Cardiac fibroblast (primary cell): Measurements from ENCODE around the gene NHS.

Source experiments
- DNase-seq, 2 donors: peaks; one replicate each; pipeline versions ENCODE4 v3.0.0 to v3.0.0-alpha.2; 2010; ENCODE audit warnings: low read depth in 2 of 2
- H3K4me3 ChIP-seq, 2 donors: replicated peaks in 1 of 2; 1 replicate in 1 of 2; 2 replicates in 1 of 2; pipeline ENCODE4 v1.5.1; 2011; ENCODE audit warnings: low read depth in 2 of 2, low read length in 2 of 2, mild to moderate bottlenecking in 2 of 2, moderate library complexity in 1 of 2
- TF ChIP-seq, protein P1 (sequence below): IDR thresholded peaks from one replicate; pipeline ENCODE4 v1.5.1; 2011; ENCODE audit warnings: low read depth, mild to moderate bottlenecking, low read length, inconsistent platforms

NHS gene

DNA sequence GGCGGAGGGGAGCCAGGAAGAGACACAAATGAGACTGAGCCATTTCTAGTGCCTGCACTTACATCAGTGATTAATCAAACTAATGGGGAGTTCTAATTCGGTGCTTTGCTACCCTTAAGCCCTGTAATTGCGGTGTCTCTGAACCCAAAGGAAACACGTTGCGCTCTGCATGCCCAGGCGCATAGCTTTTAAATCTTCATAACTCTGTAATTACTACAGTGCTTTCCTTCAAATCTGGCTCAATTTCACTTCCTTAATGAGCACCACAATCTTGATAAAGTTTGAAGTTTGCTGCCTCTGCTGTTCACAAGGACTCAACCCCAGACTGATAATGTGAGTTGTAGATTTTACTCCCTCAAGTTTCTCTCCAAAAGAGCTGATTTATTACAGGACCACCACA lies 5.7 kb upstream of the NHS start:
- DNase-seq: no peak
- TF ChIP-seq, protein P1, sequence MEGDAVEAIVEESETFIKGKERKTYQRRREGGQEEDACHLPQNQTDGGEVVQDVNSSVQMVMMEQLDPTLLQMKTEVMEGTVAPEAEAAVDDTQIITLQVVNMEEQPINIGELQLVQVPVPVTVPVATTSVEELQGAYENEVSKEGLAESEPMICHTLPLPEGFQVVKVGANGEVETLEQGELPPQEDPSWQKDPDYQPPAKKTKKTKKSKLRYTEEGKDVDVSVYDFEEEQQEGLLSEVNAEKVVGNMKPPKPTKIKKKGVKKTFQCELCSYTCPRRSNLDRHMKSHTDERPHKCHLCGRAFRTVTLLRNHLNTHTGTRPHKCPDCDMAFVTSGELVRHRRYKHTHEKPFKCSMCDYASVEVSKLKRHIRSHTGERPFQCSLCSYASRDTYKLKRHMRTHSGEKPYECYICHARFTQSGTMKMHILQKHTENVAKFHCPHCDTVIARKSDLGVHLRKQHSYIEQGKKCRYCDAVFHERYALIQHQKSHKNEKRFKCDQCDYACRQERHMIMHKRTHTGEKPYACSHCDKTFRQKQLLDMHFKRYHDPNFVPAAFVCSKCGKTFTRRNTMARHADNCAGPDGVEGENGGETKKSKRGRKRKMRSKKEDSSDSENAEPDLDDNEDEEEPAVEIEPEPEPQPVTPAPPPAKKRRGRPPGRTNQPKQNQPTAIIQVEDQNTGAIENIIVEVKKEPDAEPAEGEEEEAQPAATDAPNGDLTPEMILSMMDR: no peak
- no peak overlapping the region for H3K4me3 ChIP-seq

DNA sequence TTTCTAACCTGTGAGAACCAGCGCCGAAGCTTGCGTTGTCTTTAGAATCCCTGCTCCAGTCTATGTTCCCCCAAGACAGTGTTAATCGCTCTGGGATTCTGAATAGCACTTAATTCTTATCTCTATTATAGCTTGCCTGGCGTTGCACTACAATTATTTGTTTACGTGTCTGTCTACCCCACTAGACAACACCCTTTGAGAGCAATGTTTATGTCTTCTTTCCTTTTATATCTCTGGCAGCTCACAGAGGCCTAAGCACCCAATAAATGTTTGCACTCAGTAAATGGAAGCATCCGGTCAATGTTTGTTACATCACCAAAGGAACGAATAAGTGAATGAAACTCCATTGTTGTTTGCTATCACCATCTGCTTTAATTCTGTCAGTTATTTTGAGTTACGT lies 4.8 kb upstream of the NHS start:
- no peak overlapping the region for H3K4me3 ChIP-seq

DNA sequence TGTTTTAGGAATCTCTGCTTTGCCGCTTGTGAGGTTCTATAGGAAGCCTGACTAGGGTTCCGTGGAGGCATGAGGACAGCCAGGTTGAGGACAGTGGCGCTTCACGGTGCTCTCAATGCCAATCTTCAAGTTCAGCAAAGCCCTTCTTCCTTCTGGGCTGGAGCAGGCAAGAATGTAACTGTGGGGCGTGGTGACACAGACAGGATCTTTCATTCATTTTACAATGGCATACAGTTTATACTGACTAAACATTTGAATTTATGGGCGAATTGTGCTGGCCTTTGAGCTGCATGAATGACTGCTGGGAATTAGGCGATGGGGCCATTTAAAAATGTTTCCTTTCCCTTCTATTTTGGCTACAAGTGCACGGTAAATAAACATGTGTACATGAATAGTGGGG lies 2.9 kb upstream of the NHS start:
- TF ChIP-seq, protein P1: no peak
- no peak overlapping the region for H3K4me3 ChIP-seq
- no peak for DNase-seq

More for the DNA sequence above, 4.8 kb upstream of the NHS start:
- DNase-seq: no peak
- TF ChIP-seq, protein P1: no peak

DNA sequence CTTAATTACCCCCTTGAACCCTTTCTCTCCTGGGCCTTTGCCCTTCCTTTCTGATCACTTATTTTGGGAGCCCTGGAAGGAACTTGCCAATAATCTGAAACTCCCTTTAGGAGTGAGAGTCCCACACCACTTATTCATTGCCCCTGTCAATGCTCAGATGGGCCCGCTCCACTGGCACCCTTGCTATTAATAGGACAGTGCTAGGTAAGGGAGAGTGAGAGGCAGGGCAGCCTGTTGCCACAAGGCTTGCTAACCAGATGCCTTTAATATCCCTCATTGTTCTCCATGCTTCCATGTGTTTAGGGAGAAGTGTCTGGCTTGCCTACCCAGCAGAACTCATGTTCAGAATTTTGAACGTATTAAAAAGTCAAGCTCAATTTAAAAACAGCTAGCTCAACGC lies 1.7 kb upstream of the NHS start:
- TF ChIP-seq, protein P1: no peak
- no peak overlapping the region for H3K4me3 ChIP-seq
- DNase-seq: no peak

DNA sequence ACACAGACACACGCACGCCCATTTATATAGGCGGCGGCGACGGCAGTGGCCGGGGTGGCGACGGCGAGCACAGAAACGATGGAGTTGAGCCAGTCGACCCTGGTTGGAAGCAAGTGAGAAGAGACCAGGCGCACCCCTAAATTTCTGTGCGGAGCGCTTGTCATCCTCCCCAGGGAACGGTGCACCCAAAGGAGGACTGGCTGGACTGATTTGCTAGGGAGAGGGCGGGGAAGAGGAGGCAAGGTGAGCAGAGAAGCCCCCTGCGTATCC lies 302 bp downstream of the NHS start:
- H3K4me3 ChIP-seq: peak overlapping the region; percentile 49 to 59
- TF ChIP-seq, protein P1: no peak
- peak in 1 of 2 donors; percentile 17 for DNase-seq

DNA sequence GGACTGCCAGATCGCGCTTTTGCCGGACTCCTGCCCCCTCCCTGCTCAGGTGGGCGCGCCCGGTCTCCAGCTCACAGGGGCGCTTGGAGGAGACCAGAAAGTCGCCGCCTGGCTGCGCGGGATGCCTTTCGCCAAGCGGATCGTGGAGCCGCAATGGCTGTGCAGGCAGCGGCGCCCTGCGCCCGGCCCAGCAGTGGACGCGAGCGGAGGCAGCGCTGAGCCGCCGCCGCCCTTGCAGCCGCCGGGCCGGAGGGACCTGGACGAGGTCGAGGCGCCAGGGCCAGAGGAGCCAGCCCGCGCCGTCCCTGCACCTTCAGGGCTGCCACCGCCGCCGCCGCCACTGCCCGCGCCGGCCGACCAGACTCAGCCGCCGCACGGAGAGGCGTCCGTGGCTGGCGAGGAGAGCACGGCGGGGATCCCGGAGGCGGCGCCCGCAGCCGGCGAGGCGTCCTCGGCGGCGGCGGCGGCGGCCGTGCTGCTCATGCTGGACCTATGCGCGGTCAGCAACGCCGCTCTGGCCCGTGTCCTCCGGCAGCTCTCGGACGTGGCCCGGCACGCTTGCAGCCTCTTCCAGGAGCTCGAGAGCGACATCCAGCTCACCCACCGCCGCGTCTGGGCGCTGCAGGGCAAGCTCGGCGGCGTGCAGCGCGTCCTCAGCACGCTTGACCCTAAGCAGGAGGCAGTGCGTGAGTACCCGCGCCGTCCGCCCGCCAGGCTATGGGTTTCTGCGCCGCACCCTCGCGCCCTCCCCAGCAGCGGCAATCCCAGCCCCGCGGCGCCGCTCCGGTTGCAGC lies 834 bp downstream of the NHS start:
- DNase-seq: peak; percentile 12 to 35
- TF ChIP-seq, protein P1: no peak
- H3K4me3 ChIP-seq: peak overlapping the region; percentile 49 to 59

DNA sequence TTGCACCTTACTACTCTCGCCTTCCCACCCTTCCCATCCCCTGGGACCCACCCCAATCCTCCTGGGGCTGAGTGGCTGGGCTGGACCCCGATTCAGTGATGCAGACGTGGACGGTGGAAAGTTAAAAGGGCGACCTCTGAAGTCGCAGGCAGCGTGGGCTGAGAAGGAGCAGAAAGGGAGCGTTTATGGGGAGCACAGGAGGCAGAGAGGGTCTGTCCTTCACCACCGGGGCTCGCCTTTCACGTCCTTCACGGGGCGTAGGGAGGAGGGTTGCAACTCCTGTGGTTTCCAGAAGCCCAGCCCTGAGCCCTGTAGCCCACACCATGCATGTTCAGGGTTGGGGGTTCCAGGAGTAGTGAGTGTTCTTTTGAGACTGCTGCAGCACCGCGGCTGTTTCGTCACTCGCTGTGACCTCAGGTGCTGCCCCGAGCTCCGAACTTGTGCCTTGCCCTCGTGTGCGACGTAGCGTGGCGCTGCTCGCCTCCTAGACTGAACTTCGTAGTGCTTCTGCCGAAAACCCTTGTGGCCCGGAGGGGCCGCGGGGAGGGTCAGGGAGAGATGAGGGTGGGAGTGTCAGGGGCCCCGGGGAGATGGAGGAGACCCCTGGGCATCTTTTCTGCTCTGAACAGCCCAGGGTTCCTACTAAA lies 1.6 kb downstream of the NHS start:
- peak in 1 of 2 donors; percentile 1 for DNase-seq
- TF ChIP-seq, protein P1: no peak
- H3K4me3 ChIP-seq: peak overlapping the region; percentile 36 to 59
